Natural killer cell (primary cell): ENCODE results near the gene LIMK1. TPM values are rescaled to one million over a fixed set of nuclear protein-coding genes. Genes with fewer than 3 reads are reported as not detected.
A peak's percentile ranks its signal among the peaks of the same experiment; 100 is the strongest.

Source experiments
- ATAC-seq, 3 donors: fragments of 150-1000 bp in 2 of 3; fragments of 200-7000 bp in 1 of 3; cut with Tn5 transposase; 1 replicate in 1 of 3; 2 replicates in 2 of 3; pipeline ENCODE4 v1.10.0; 2021; ENCODE audit warnings: mild to moderate bottlenecking in 2 of 3, moderate library complexity in 2 of 3
- DNase-seq, 2 donors: peaks; one replicate each; pipeline versions ENCODE4 v3.0.0 to v3.0.0-alpha.2; 2013 to 2021; ENCODE audit warnings: mixed read lengths in 1 of 2
- H3K27ac ChIP-seq: one replicate; pipeline ENCODE4 v1.5.1; 2013; ENCODE audit warnings: mild to moderate bottlenecking, low read length
- H3K27me3 ChIP-seq: one replicate; pipeline ENCODE4 v1.6.1; 2013; ENCODE audit warnings: low read length; ENCODE audit not compliant: control insufficient read depth, insufficient read depth
- H3K36me3 ChIP-seq: one replicate; pipeline ENCODE4 v1.6.1; 2013; ENCODE audit warnings: low read length; ENCODE audit not compliant: control insufficient read depth, insufficient read depth
- H3K4me1 ChIP-seq: one replicate; pipeline ENCODE4 v1.6.1; 2013; ENCODE audit warnings: low read length; ENCODE audit not compliant: control insufficient read depth, insufficient read depth
- H3K4me3 ChIP-seq: one replicate; pipeline ENCODE4 v1.5.1; 2013; ENCODE audit warnings: low read length
- H3K9me3 ChIP-seq: one replicate; pipeline ENCODE4 v1.6.1; 2013; ENCODE audit warnings: low read length; ENCODE audit not compliant: control insufficient read depth, insufficient read depth
- H3K27ac Mint-ChIP-seq, 2 donors: one replicate each; pipeline ENCODE4 v1.8.0; 2022; ENCODE audit warnings: mild to moderate bottlenecking in 2 of 2, mixed read lengths in 2 of 2, moderate library complexity in 1 of 2
- H3K27me3 Mint-ChIP-seq, 2 donors: one replicate each; pipeline ENCODE4 v1.8.0; 2022; ENCODE audit warnings: low read depth in 2 of 2, mixed read lengths in 2 of 2
- H3K36me3 Mint-ChIP-seq: one replicate; pipeline ENCODE4 v1.8.0; 2022; ENCODE audit warnings: mixed read lengths
- H3K4me1 Mint-ChIP-seq, 2 donors: one replicate each; pipeline ENCODE4 v1.8.0; 2022; ENCODE audit warnings: mixed read lengths in 2 of 2
- H3K4me3 Mint-ChIP-seq: one replicate; pipeline ENCODE4 v1.8.0; 2022; ENCODE audit warnings: mild to moderate bottlenecking, moderate library complexity, mixed read lengths
- H3K9me3 Mint-ChIP-seq, 2 donors: one replicate each; pipeline ENCODE4 v1.8.0; 2022; ENCODE audit warnings: mixed read lengths in 2 of 2
- CTCF ChIP-seq: fragments of 200-600 bp; IDR thresholded peaks from one replicate; pipeline ENCODE4 v1.8.0; 2022; ENCODE audit warnings: antibody characterized with exemption
- WGBS: methylation state at CpG from one replicate; pipeline ENCODE4 v1.1.7; 2013; ENCODE audit warnings: missing lambda C conversion rate; ENCODE audit not compliant: insufficient coverage; 5-methylcytosine and 5-hydroxymethylcytosine counted together
- intact Hi-C: fragments of 100-400 bp; cut with micrococcal nuclease; formaldehyde crosslinking; loops from one replicate; pipeline ENCODE4 v1.14.2; 2022
- total RNA-seq, 4 donors: library from RNA; stranded (reverse); fragments of 120-200 nt in 1 of 4; gene quantifications; one replicate each; pipeline versions ENCODE4 v1.2.3 to v1.2.4, GENCODE V29; 2013 to 2022

Gene LIMK1
- total RNA-seq, 3 donors from 2014 or later (not counting 1 experiment from before 2014, with no cell fraction given), result 54.0 to 66.0 (median 55.0) TPM

- intact Hi-C loops, result loop anchor here (1.0 to 5.0 kb wide), 4 partner anchors 10 to 79 kb away; partner anchors contain the start of genes EIF4H and LIMK1
- Histone ChIP-seq H3K9me3 (no peaks in the 10 kb centered on the region), H3K36me3 (peaks cover 19% of the 10 kb centered on the region), H3K27ac (peak overlapping the region; percentile 99), H3K4me1 (peaks cover 46% of the 10 kb centered on the region), H3K27me3 (no peaks in the 10 kb centered on the region), H3K4me3 (peak overlapping the region; percentile 51)
- 6% methylated on average over 15 of the region's 15 CpGs for WGBS
- peak in 1 of 3 donors; percentile 13 for ATAC-seq
- Mint-ChIP-seq H3K9me3 (no peaks in the 10 kb centered on the region), H3K4me1 (peaks cover 14 to 48% of the 10 kb centered on the region in 2 donors), H3K4me3 (peak overlapping the region; percentile 89), H3K27ac (peak overlapping the region; percentile 98 to 99), H3K27me3 (no peaks in the 10 kb centered on the region), H3K36me3 (no peaks in the 10 kb centered on the region)
- DNase-seq, result peak in 1 of 2 donors; percentile 36
- no peak for TF ChIP-seq CTCF
Measured at GRCh38 chr7:74093671-74094223, 10.1 kb downstream of the LIMK1 start.

- H3K4me3 Mint-ChIP-seq, result peak overlapping the region; percentile 89
- H3K27ac Mint-ChIP-seq, result peak overlapping the region; percentile 98 to 99
- H3K9me3 Mint-ChIP-seq, result no peaks in the 10 kb centered on the region
- H3K36me3 Mint-ChIP-seq, result no peaks in the 10 kb centered on the region
- H3K4me1 ChIP-seq, result peaks cover 46% of the 10 kb centered on the region
- peaks cover 13 to 47% of the 10 kb centered on the region in 2 donors for H3K4me1 Mint-ChIP-seq
- H3K9me3 ChIP-seq, result no peaks in the 10 kb centered on the region
- H3K27me3 Mint-ChIP-seq, result no peaks in the 10 kb centered on the region
- H3K27me3 ChIP-seq, result no peaks in the 10 kb centered on the region
- H3K27ac ChIP-seq, result peak overlapping the region; percentile 99
- H3K4me3 ChIP-seq, result peak overlapping the region; percentile 51
- DNase-seq (peak; percentile 81 to 85), ATAC-seq (peak; percentile 74 to 90 (median 82))
- WGBS, result under 1% methylated on average over 30 of the region's 32 CpGs
- peaks cover 25% of the 10 kb centered on the region for H3K36me3 ChIP-seq
- no peak for TF ChIP-seq CTCF
- intact Hi-C loops, result loop anchor here (1.0 to 5.0 kb wide), 4 partner anchors 11 to 78 kb away; partner anchors contain the start of genes EIF4H and LIMK1
Measured at GRCh38 chr7:74094224-74095101, 10.9 kb downstream of the LIMK1 start.

- no peaks in the 10 kb centered on the region for H3K9me3 ChIP-seq
- Mint-ChIP-seq H3K4me3 (peak overlapping the region; percentile 89), H3K9me3 (no peaks in the 10 kb centered on the region), H3K4me1 (peaks cover 10 to 43% of the 10 kb centered on the region in 2 donors), H3K27me3 (no peaks in the 10 kb centered on the region), H3K36me3 (no peaks in the 10 kb centered on the region), H3K27ac (peak overlapping the region; percentile 98 to 99)
- H3K27me3 ChIP-seq, result no peaks in the 10 kb centered on the region
- peak overlapping the region; percentile 51 for H3K4me3 ChIP-seq
- H3K4me1 ChIP-seq, result peaks cover 46% of the 10 kb centered on the region
- no peak for DNase-seq
- intact Hi-C loops, result no loop called here
- peaks cover 30% of the 10 kb centered on the region for H3K36me3 ChIP-seq
- TF ChIP-seq CTCF, result no peak
- peak overlapping the region; percentile 99 for H3K27ac ChIP-seq
- WGBS, result 94% methylated on average over 5 of the region's 6 CpGs
- ATAC-seq, result no peak
Measured at GRCh38 chr7:74095135-74095534, 11.5 kb downstream of the LIMK1 start.
